Right lobe of liver (tissue), 6 donors: Measurements from ENCODE around the gene CNOT8. TPM values are rescaled to one million over a fixed set of nuclear protein-coding genes. Genes with fewer than 3 reads are reported as not detected.
"Not testable (repeated sequence)": the region's sequence is repeated elsewhere in the genome, so short reads cannot be mapped to it uniquely, and the experiment has no call there.

Experiments used
- ATAC-seq, 4 donors: fragments of 200-7000 bp; cut with Tn5 transposase; one replicate each; pipeline ENCODE4 v1.9.1; 2020; ENCODE audit warnings: mild to moderate bottlenecking in 4 of 4, moderate library complexity in 4 of 4
- DNase-seq, 3 donors: peaks; one replicate each; pipeline ENCODE4 v3.0.0-alpha.2; 2020
- H3K27ac ChIP-seq, 3 donors: fragments of 200-600 bp; one replicate each; pipeline ENCODE4 v1.8.0; 2022
- H3K27me3 ChIP-seq, 2 donors: fragments of 200-600 bp; one replicate each; pipeline ENCODE4 v1.8.0; 2022
- H3K36me3 ChIP-seq, 4 donors: fragments of 200-600 bp; sonication (generic) in 1 of 4; one replicate each; pipeline versions ENCODE4 v1.5.1 to v1.8.0; 2017 to 2022; ENCODE audit warnings: control low read depth in 1 of 4
- H3K4me1 ChIP-seq, 4 donors: fragments of 200-600 bp; sonication (generic) in 1 of 4; one replicate each; pipeline versions ENCODE4 v1.5.1 to v1.8.0; 2017 to 2022; ENCODE audit warnings: control low read depth in 1 of 4
- H3K4me3 ChIP-seq, 3 donors: fragments of 200-600 bp; one replicate each; pipeline ENCODE4 v1.8.0; 2022
- H3K9me3 ChIP-seq, 4 donors: fragments of 200-600 bp; sonication (generic) in 1 of 4; one replicate each; pipeline versions ENCODE4 v1.5.1 to v1.8.0; 2017 to 2022; ENCODE audit warnings: control low read depth in 1 of 4
- POLR2A ChIP-seq: fragments of 450-650 bp; IDR thresholded peaks from one replicate; pipeline ENCODE4 v1.6.1; 2017; ENCODE audit warnings: antibody characterized with exemption, mild to moderate bottlenecking
- whole genome bisulfite sequencing: methylation state at CpG from one replicate; pipeline ENCODE4 v1.1.6; 2018; ENCODE audit warnings: low coverage, low lambda C conversion rate; ENCODE audit not compliant: insufficient coverage; ENCODE audit errors: missing lambda C conversion rate; 5-methylcytosine and 5-hydroxymethylcytosine counted together
- intact Hi-C, 2 donors: fragments of 100-400 bp; cut with DNase I; formaldehyde crosslinking; loops; one replicate each; pipeline versions ENCODE4 v1.11.2 to v1.14.1; 2022
- total RNA-seq, 6 experiments: library from RNA; depleted of rRNA in 2 of 6; stranded (reverse); fragments of >200 nt in 2 of 6; fragmentation: NEBNext Ultra II Directional in 3 of 6; extraction: Animal tissue kit (Norgen Biotek cat#: 25700) in 3 of 6; gene quantifications; one replicate each; pipeline versions ENCODE4 v1.1.0 to v1.2.4, GENCODE V29; 2016 to 2023
- TF ChIP-seq, protein P1 (sequence below), 4 donors: fragments of 200-600 bp in 3 of 4; fragments of 450-650 bp in 1 of 4; IDR thresholded peaks; one replicate each; pipeline versions ENCODE4 v1.5.1 to v1.8.0; 2016 to 2022; ENCODE audit warnings: antibody characterized with exemption in 4 of 4, mild to moderate bottlenecking in 2 of 4
- donor health status: DM: no; HTN: yes; CAD: no.
- donor health status: DM: no; HTN: no; CAD: no.
- donor health status: DM: no; HTN: no; CAD: no.
- donor health status: DM: no; HTN: yes; CAD: no.
- donor health status: DM: no; HTN: yes; CAD: no.

Gene CNOT8
- total RNA-seq, 6 experiments from 2014 or later = 12.4 to 19.6 (median 16.5) TPM

DNA sequence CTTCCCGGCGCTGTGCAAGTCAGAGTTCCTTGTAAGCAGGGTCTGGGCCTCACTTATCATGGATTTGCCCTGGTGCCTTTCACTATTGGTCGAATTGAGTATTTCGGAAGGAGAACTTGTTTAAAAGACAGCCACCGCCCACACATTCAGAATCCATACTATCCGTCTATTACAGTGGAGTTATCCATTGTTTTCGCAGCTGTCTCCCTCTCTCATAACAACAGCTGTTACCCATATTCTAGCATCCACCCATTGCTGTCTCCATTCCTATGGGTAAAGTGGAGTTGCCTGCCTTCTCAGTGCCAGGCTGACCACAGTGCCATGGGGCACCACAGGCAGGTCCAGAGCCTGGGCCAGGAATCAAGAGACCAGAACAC is 28.2 kb upstream of the CNOT8 start:
- H3K4me1 ChIP-seq = peaks cover 0 to 21% (median 0%) of the 10 kb centered on the region in 4 donors
- peaks cover 0 to 41% (median 12%) of the 10 kb centered on the region in 4 donors for H3K36me3 ChIP-seq
- H3K9me3 ChIP-seq = no peaks in the 10 kb centered on the region
- no peak overlapping the region for H3K4me3 ChIP-seq
- no peak for TF ChIP-seq POLR2A
- TF ChIP-seq, protein P1, sequence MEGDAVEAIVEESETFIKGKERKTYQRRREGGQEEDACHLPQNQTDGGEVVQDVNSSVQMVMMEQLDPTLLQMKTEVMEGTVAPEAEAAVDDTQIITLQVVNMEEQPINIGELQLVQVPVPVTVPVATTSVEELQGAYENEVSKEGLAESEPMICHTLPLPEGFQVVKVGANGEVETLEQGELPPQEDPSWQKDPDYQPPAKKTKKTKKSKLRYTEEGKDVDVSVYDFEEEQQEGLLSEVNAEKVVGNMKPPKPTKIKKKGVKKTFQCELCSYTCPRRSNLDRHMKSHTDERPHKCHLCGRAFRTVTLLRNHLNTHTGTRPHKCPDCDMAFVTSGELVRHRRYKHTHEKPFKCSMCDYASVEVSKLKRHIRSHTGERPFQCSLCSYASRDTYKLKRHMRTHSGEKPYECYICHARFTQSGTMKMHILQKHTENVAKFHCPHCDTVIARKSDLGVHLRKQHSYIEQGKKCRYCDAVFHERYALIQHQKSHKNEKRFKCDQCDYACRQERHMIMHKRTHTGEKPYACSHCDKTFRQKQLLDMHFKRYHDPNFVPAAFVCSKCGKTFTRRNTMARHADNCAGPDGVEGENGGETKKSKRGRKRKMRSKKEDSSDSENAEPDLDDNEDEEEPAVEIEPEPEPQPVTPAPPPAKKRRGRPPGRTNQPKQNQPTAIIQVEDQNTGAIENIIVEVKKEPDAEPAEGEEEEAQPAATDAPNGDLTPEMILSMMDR (IDR thresholded peaks at IDR 0.05) = no peak
- no peak overlapping the region for H3K27ac ChIP-seq
- WGBS = 91% methylated on average over 6 of the region's 7 CpGs
- H3K27me3 ChIP-seq = no peaks in the 10 kb centered on the region
- ATAC-seq (no peak), DNase-seq (no peak)
- intact Hi-C loops = no loop called here

DNA sequence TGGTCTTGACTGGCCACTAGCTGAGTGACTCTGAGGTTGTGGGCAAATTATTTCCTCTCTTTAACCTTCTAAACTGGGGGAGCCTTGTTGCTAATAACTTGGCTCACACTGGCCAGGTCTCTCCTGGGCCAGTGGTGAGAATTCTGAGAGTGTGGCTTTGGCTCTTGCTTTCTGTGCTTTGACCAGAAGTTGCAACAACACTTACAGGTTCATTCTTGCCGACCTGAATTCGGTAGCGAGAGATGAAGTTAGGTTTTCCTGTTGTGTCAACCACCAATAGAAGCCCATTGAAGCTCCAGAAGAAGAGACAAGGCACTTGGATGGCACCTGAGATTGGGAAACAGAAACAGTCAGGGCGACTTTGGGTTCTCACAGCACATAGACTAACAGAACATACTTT is 27.8 kb upstream of the CNOT8 start:
- 73% methylated on average over 4 of the region's 4 CpGs for WGBS
- peaks cover 0 to 41% (median 12%) of the 10 kb centered on the region in 4 donors for H3K36me3 ChIP-seq
- no peaks in the 10 kb centered on the region for H3K27me3 ChIP-seq
- no peak for DNase-seq
- intact Hi-C loops = no loop called here
- H3K4me1 ChIP-seq = peaks cover 0 to 24% (median 2%) of the 10 kb centered on the region in 4 donors
- no peak overlapping the region for H3K4me3 ChIP-seq
- TF ChIP-seq, protein P1 (IDR thresholded peaks at IDR 0.05) = no peak
- no peak for TF ChIP-seq POLR2A
- H3K27ac ChIP-seq = no peak overlapping the region
- ATAC-seq = no peak
- H3K9me3 ChIP-seq = no peaks in the 10 kb centered on the region

DNA sequence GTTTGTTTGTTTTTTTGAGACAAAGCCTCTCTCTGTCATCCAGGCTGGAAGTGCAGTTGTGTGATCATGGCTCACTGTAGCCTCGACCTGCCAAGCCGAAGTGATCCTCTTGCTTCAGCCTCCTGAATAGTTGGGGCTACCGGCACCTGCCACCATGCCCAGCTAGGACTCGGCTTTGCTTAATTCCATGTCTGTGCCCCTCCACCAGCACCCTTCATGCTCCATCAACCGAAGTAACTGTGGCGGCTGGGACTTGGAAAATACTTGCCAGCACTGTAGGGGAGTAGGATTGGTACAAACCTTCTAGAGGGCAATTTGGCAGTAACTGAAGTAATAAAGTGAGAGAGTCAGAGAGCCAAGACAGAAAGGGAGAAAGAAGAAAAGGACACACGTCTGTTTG is 27.0 kb upstream of the CNOT8 start:
- intact Hi-C loops = no loop called here
- no peak overlapping the region for H3K4me3 ChIP-seq
- WGBS = 91% methylated on average over 3 of the region's 7 CpGs

DNA sequence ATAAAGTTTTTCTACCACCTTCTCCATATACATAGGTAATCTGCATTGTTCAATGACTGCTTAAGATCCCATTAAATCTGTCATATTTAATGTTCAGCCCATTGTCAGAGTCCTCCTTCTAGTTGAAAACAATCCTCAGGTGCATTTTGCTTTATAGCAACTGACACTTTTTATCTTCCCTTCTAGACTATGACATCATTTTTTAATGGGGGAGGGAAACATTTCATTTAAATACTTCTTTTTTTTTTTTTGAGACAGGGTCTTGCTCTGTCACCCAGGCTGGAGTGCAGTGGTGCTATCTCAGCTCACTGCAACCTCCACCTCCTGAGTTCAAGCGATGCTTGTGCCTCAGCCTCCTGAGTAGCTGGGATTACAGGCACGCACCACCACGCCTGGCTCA is 25.6 kb upstream of the CNOT8 start:
- Histone ChIP-seq H3K4me3 (peak overlapping the region in 1 of 3 donors; percentile 59), H3K27ac (peak overlapping the region in 1 of 3 donors; percentile 37), H3K4me1 (peaks cover 0 to 46% (median 5%) of the 10 kb centered on the region in 4 donors), H3K36me3 (peaks cover 0 to 28% (median 10%) of the 10 kb centered on the region in 4 donors)
- DNase-seq, H3K27me3 ChIP-seq, H3K9me3 ChIP-seq, intact Hi-C loops, ATAC-seq: not testable (repeated sequence)
- WGBS = 100% methylated on average over 1 of the region's 3 CpGs

More for the DNA sequence above, 27.0 kb upstream of the CNOT8 start:
- Histone ChIP-seq H3K27ac (no peak overlapping the region), H3K4me1 (peaks cover 0 to 33% (median 4%) of the 10 kb centered on the region in 4 donors), H3K27me3 (no peaks in the 10 kb centered on the region), H3K9me3 (no peaks in the 10 kb centered on the region), H3K36me3 (peaks cover 0 to 35% (median 10%) of the 10 kb centered on the region in 4 donors)
- no peak for TF ChIP-seq POLR2A
- TF ChIP-seq, protein P1 (IDR thresholded peaks at IDR 0.05) = no peak
- DNase-seq (no peak), ATAC-seq (no peak)

DNA sequence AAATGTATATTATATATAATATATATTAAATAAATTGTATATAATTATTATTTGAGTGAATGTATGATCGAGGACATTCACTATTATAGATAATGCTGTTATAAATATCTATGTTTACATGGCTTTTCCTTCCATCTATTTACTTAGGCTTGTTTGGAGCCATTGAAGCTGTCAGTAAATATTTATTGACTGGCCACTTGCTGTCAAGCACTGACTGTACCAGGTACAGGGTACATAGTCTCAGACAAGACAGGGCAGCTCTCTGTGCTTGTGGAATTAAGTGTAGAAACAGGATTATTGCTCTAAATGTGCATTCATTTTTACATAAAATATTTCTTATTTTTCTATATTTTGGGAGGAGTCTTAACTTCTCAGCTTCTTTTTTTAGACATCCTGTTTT is 24.4 kb upstream of the CNOT8 start:
- peak; percentile 68 to 79 (median 72) for ATAC-seq
- H3K4me3 ChIP-seq = peak overlapping the region in 2 of 3 donors; percentile 59 to 61
- H3K27ac ChIP-seq = peak overlapping the region; percentile 47 to 94 (median 90)

DNA sequence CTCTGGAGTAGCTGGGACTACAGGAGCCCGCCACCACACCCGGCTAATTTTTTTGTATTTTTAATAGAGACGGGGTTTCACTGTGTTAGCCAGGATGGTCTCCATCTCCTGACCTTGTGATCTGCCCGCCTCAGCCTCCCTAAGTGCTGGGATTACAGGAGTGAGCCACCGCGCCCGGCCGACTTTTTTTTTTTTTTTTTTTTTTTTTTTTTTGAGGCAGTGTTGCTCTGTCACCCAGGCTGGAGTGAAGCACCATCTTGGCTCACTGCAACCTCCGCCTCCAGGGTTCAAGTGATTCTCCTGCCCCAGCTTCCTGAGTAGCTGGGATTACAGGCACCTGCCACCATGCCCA is 22.8 kb upstream of the CNOT8 start:
- DNase-seq, ATAC-seq, H3K9me3 ChIP-seq, intact Hi-C loops, H3K27me3 ChIP-seq, H3K36me3 ChIP-seq: not testable (repeated sequence)
- WGBS = 58% methylated on average over 4 of the region's 9 CpGs
- Histone ChIP-seq H3K4me1 (peaks cover 0 to 53% (median 8%) of the 10 kb centered on the region in 4 donors), H3K4me3 (peak overlapping the region in 1 of 3 donors; percentile 59), H3K27ac (peak overlapping the region; percentile 47 to 94 (median 90))

More for the DNA sequence above, 24.4 kb upstream of the CNOT8 start:
- Histone ChIP-seq H3K27me3 (no peaks in the 10 kb centered on the region), H3K4me1 (peaks cover 0 to 53% (median 8%) of the 10 kb centered on the region in 4 donors), H3K36me3 (peaks cover 0 to 26% (median 8%) of the 10 kb centered on the region in 4 donors), H3K9me3 (no peaks in the 10 kb centered on the region)
- peak in 1 of 3 donors; percentile 60 for DNase-seq
- WGBS = 19% methylated on average over 1 of the region's 1 CpG
- intact Hi-C loops = no loop called here
- TF ChIP-seq, protein P1 (IDR thresholded peaks at IDR 0.05) = no peak
- no peak for TF ChIP-seq POLR2A
